ENCODE data around the gene LRMDA.

GRCh38 chr10:75619635-75620034 lies 188.2 kb downstream of the LRMDA start:
- no peak for TF ChIP-seq CTCF (IDR thresholded peaks at IDR 0.05)
- no peak for TF ChIP-seq POLR2A (IDR thresholded peaks at IDR 0.05)
- no peak for TF ChIP-seq POLR2AphosphoS5 (IDR thresholded peaks at IDR 0.05)
- TF ChIP-seq EP300 (IDR thresholded peaks at IDR 0.05): no peak
